H1 (cell line): Measurements from ENCODE around the gene SURF1. TPM values are rescaled to one million over a fixed set of nuclear protein-coding genes. Genes with fewer than 3 reads are reported as not detected.

Experiments used
- GTF2F1 ChIP-seq: IDR thresholded peaks from 2 replicates; pipeline ENCODE4 v1.6.1; 2012; ENCODE audit warnings: low read depth, low read length, improper control_type of control experiment, borderline replicate concordance
- SIRT6 ChIP-seq: IDR thresholded peaks from one replicate; pipeline ENCODE4 v1.7.1; 2012; ENCODE audit warnings: low read length, inconsistent platforms
- SUZ12 ChIP-seq: fragments of 200-600 bp; sonication (generic); IDR thresholded peaks from 2 replicates; pipeline ENCODE4 v1.6.1; 2012; ENCODE audit warnings: mild to moderate bottlenecking, inconsistent platforms, low read length, moderate library complexity, mixed read lengths
- TAF7 ChIP-seq: optimal IDR thresholded peaks from 2 replicates; pipeline ENCODE3; 2011; ENCODE audit warnings: low read depth, mild to moderate bottlenecking, inconsistent platforms, low read length, moderate library complexity, borderline replicate concordance
- TBP ChIP-seq: IDR thresholded peaks from 2 replicates; pipeline ENCODE4 v1.6.1; 2011; ENCODE audit warnings: low read depth, low read length, improper control_type of control experiment
- polyA plus RNA-seq, 7 experiments: library from polyadenylated mRNA; depleted of rRNA in 3 of 7; stranded (reverse) in 5 of 7; unstranded in 2 of 7; fragments of >200 nt in 5 of 7; fragments of 200-250 nt in 2 of 7; gene quantifications; 1 replicate in 5 of 7; 2 replicates in 1 of 7; 4 replicates in 1 of 7; pipeline versions ENCODE4 v1.2.1 to v1.2.3, GENCODE V29; 2011 to 2013; ENCODE audit warnings: missing spikeins in 2 of 7, mixed read lengths in 2 of 7
- total RNA-seq: library from RNA; stranded (reverse); fragmentation: NEBNext Ultra II Directional; extraction: Animal tissue kit (Norgen Biotek cat#: 25700); gene quantifications from 2 replicates; pipeline ENCODE4 v1.2.1, GENCODE V29; 2021
- TF ChIP-seq, protein P1 (sequence below): fragments of 300-600 bp; sonication (generic); IDR thresholded peaks from 2 replicates; pipeline ENCODE4 v1.7.1; 2012; ENCODE audit warnings: low read length, moderate library complexity, mild to moderate bottlenecking, inconsistent platforms; ENCODE audit not compliant: insufficient replicate concordance

Gene SURF1
- total and polyA plus RNA-seq, 2 of the 8 experiments (the other 6 are each of a cell fraction or from before 2014, with no cell fraction given), result 43.1 to 44.7 TPM

DNA sequence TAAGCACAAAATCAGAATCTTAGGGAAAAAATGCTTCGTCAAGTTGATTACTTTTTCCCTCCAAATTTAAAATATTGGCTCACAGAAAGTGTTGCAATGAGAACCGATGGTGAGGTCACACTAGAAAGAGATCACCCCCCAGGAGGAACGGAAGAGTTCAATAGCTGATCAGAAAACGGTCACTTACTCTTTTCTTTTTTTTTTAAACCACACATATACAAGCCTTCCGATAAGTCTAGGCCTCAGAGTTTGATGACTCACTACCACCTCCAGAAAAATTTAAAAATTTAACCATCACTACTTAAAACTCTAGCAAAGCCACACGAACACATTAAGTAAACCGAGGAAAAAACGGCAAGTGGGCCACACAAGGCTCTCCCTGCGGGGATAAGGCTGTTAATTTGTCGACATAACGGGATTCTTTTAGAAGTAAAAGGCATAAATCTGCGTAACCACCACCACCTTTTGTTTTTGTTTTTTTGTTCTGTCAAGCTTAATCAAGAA is 18.4 kb upstream of the SURF1 start (continued):
- TF ChIP-seq, protein P1, sequence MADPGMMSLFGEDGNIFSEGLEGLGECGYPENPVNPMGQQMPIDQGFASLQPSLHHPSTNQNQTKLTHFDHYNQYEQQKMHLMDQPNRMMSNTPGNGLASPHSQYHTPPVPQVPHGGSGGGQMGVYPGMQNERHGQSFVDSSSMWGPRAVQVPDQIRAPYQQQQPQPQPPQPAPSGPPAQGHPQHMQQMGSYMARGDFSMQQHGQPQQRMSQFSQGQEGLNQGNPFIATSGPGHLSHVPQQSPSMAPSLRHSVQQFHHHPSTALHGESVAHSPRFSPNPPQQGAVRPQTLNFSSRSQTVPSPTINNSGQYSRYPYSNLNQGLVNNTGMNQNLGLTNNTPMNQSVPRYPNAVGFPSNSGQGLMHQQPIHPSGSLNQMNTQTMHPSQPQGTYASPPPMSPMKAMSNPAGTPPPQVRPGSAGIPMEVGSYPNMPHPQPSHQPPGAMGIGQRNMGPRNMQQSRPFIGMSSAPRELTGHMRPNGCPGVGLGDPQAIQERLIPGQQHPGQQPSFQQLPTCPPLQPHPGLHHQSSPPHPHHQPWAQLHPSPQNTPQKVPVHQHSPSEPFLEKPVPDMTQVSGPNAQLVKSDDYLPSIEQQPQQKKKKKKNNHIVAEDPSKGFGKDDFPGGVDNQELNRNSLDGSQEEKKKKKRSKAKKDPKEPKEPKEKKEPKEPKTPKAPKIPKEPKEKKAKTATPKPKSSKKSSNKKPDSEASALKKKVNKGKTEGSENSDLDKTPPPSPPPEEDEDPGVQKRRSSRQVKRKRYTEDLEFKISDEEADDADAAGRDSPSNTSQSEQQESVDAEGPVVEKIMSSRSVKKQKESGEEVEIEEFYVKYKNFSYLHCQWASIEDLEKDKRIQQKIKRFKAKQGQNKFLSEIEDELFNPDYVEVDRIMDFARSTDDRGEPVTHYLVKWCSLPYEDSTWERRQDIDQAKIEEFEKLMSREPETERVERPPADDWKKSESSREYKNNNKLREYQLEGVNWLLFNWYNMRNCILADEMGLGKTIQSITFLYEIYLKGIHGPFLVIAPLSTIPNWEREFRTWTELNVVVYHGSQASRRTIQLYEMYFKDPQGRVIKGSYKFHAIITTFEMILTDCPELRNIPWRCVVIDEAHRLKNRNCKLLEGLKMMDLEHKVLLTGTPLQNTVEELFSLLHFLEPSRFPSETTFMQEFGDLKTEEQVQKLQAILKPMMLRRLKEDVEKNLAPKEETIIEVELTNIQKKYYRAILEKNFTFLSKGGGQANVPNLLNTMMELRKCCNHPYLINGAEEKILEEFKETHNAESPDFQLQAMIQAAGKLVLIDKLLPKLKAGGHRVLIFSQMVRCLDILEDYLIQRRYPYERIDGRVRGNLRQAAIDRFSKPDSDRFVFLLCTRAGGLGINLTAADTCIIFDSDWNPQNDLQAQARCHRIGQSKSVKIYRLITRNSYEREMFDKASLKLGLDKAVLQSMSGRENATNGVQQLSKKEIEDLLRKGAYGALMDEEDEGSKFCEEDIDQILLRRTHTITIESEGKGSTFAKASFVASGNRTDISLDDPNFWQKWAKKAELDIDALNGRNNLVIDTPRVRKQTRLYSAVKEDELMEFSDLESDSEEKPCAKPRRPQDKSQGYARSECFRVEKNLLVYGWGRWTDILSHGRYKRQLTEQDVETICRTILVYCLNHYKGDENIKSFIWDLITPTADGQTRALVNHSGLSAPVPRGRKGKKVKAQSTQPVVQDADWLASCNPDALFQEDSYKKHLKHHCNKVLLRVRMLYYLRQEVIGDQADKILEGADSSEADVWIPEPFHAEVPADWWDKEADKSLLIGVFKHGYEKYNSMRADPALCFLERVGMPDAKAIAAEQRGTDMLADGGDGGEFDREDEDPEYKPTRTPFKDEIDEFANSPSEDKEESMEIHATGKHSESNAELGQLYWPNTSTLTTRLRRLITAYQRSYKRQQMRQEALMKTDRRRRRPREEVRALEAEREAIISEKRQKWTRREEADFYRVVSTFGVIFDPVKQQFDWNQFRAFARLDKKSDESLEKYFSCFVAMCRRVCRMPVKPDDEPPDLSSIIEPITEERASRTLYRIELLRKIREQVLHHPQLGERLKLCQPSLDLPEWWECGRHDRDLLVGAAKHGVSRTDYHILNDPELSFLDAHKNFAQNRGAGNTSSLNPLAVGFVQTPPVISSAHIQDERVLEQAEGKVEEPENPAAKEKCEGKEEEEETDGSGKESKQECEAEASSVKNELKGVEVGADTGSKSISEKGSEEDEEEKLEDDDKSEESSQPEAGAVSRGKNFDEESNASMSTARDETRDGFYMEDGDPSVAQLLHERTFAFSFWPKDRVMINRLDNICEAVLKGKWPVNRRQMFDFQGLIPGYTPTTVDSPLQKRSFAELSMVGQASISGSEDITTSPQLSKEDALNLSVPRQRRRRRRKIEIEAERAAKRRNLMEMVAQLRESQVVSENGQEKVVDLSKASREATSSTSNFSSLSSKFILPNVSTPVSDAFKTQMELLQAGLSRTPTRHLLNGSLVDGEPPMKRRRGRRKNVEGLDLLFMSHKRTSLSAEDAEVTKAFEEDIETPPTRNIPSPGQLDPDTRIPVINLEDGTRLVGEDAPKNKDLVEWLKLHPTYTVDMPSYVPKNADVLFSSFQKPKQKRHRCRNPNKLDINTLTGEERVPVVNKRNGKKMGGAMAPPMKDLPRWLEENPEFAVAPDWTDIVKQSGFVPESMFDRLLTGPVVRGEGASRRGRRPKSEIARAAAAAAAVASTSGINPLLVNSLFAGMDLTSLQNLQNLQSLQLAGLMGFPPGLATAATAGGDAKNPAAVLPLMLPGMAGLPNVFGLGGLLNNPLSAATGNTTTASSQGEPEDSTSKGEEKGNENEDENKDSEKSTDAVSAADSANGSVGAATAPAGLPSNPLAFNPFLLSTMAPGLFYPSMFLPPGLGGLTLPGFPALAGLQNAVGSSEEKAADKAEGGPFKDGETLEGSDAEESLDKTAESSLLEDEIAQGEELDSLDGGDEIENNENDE, result no peak
- TF ChIP-seq GTF2F1 (no peak), TBP (no peak), SUZ12 (no peak), TAF7 (no peak), SIRT6 (no peak)
